SK-N-MC (cell line): ENCODE results near the gene SIGLEC7.

Experiments used
- EZH2 ChIP-seq: fragments of 200-600 bp; sonication (generic); IDR thresholded peaks from one replicate; pipeline ENCODE4 v1.6.1; 2017; ENCODE audit warnings: antibody characterized with exemption
- FOXP2 ChIP-seq: optimal IDR thresholded peaks from 2 replicates; pipeline ENCODE3; 2011; ENCODE audit warnings: mild to moderate bottlenecking, moderate library complexity; ENCODE audit not compliant: insufficient read depth; ENCODE audit errors: extremely low read length, control extremely low read depth
- POLR2AphosphoS5 ChIP-seq: IDR thresholded peaks from 2 replicates; pipeline ENCODE4 v1.6.1; 2012; ENCODE audit warnings: mild to moderate bottlenecking, low read depth, low read length, borderline replicate concordance

GRCh38 chr19:51100601-51101000, 41.5 kb upstream of the SIGLEC7 start:
- TF ChIP-seq POLR2AphosphoS5 (no peak), FOXP2 (no peak), EZH2 (no peak)
